Mammary epithelial cell (primary cell): ENCODE data around the gene KIF1A.

Experiments used
- CTCF ChIP-seq, 2 donors: IDR thresholded peaks in 1 of 2; conservative IDR thresholded peaks in 1 of 2; 2 replicates each; pipeline ENCODE4 v1.5.1; 2011 to 2012; ENCODE audit warnings: inconsistent platforms in 2 of 2, low read length in 2 of 2, mild to moderate bottlenecking in 2 of 2, control low read depth in 1 of 2, low read depth in 1 of 2; ENCODE audit not compliant: insufficient read depth in 1 of 2; ENCODE audit errors: extremely low read depth in 1 of 2
- EZH2 ChIP-seq: IDR thresholded peaks from 2 replicates; pipeline ENCODE4 v1.6.1; 2012; ENCODE audit warnings: low read length, inconsistent platforms, borderline replicate concordance

- no peak for TF ChIP-seq CTCF (conservative IDR thresholded peaks at IDR 0.05 in 1 of 2, IDR thresholded peaks at IDR 0.05 in 1 of 2; ENCODE audit: extremely low read depth in 1 of 2, insufficient read depth in 1 of 2, low read depth in 1 of 2, low read length in 2 of 2)
- TF ChIP-seq EZH2: no peak
Measured at GRCh38 chr2:240848900-240849680, 29.1 kb upstream of the KIF1A start.
